HL-60 (cell line): ENCODE data around the gene QSOX2.

Source experiments
- DNase-seq, 2 experiments: peaks; one replicate each; pipeline ENCODE4 v3.0.0-alpha.2; 2010 to 2020; ENCODE audit warnings: low read depth in 1 of 2, low spot score in 1 of 2
- H3K27ac ChIP-seq: fragments of 250-450 bp; sonication (Bioruptor Pico); replicated peaks from 2 replicates; pipeline ENCODE4 v1.5.1; 2020; ENCODE audit warnings: mild to moderate bottlenecking, moderate library complexity
- H3K27me3 ChIP-seq: fragments of 250-450 bp; sonication (Bioruptor Pico); 2 replicates; pipeline ENCODE4 v1.5.1; 2021; ENCODE audit warnings: mild to moderate bottlenecking, moderate library complexity; ENCODE audit not compliant: insufficient read depth, poor library complexity, severe bottlenecking
- H3K4me3 ChIP-seq: replicated peaks from 2 replicates; pipeline ENCODE4 v1.5.1; 2011; ENCODE audit warnings: mild to moderate bottlenecking, control low read depth, low read length; ENCODE audit not compliant: insufficient read depth
- CTCF ChIP-seq: IDR thresholded peaks from one replicate; pipeline ENCODE4 v1.5.1; 2011; ENCODE audit warnings: low read length, control low read depth, inconsistent platforms; ENCODE audit not compliant: insufficient read depth
- GABPA ChIP-seq: IDR thresholded peaks from 2 replicates; pipeline ENCODE4 v1.6.1; 2012; ENCODE audit warnings: low read depth
- POLR2AphosphoS5 ChIP-seq: IDR thresholded peaks from 2 replicates; pipeline ENCODE4 v1.6.1; 2012; ENCODE audit warnings: low read depth
- REST ChIP-seq: IDR thresholded peaks from 2 replicates; pipeline ENCODE4 v1.6.1; 2012; ENCODE audit warnings: low read depth; ENCODE audit not compliant: insufficient replicate concordance
- SPI1 ChIP-seq: IDR thresholded peaks from 2 replicates; pipeline ENCODE4 v1.6.1; 2012; ENCODE audit warnings: low read depth, mild to moderate bottlenecking, borderline replicate concordance

QSOX2 gene

GRCh38 chr9:136209786-136210185 lies 35.8 kb downstream of the QSOX2 start:
- no peak for TF ChIP-seq SPI1
- H3K4me3 ChIP-seq = no peak overlapping the region
- H3K27ac ChIP-seq = no peak overlapping the region
- H3K27me3 ChIP-seq = peaks cover under 1% of the 10 kb centered on the region
- DNase-seq = no peak

GRCh38 chr9:136209232-136209631 lies 36.4 kb downstream of the QSOX2 start:
- no peak overlapping the region for H3K27ac ChIP-seq
- peaks cover 6% of the 10 kb centered on the region for H3K27me3 ChIP-seq
- no peak for DNase-seq
- no peak overlapping the region for H3K4me3 ChIP-seq
- TF ChIP-seq REST (no peak), CTCF (no peak), POLR2AphosphoS5 (no peak), GABPA (no peak), SPI1 (no peak)

GRCh38 chr9:136208675-136209074 lies 36.9 kb downstream of the QSOX2 start:
- H3K27me3 ChIP-seq = peaks cover 11% of the 10 kb centered on the region
- H3K4me3 ChIP-seq = no peak overlapping the region
- no peak overlapping the region for H3K27ac ChIP-seq
- TF ChIP-seq REST (no peak), SPI1 (no peak), POLR2AphosphoS5 (no peak), GABPA (no peak), CTCF (no peak)
- no peak for DNase-seq

- no peak overlapping the region for H3K4me3 ChIP-seq
- TF ChIP-seq CTCF (no peak), SPI1 (no peak), POLR2AphosphoS5 (no peak), GABPA (no peak), REST (no peak)
- no peak overlapping the region for H3K27ac ChIP-seq
- no peak for DNase-seq
- H3K27me3 ChIP-seq = peaks cover 17% of the 10 kb centered on the region
Measured at GRCh38 chr9:136207616-136208015, 38.0 kb downstream of the QSOX2 start.
